ENCODE data around the gene PBXIP1.
"Not testable (repeated sequence)": the region's sequence is repeated elsewhere in the genome, so short reads cannot be mapped to it uniquely, and the experiment has no call there.

Gene PBXIP1

DNA sequence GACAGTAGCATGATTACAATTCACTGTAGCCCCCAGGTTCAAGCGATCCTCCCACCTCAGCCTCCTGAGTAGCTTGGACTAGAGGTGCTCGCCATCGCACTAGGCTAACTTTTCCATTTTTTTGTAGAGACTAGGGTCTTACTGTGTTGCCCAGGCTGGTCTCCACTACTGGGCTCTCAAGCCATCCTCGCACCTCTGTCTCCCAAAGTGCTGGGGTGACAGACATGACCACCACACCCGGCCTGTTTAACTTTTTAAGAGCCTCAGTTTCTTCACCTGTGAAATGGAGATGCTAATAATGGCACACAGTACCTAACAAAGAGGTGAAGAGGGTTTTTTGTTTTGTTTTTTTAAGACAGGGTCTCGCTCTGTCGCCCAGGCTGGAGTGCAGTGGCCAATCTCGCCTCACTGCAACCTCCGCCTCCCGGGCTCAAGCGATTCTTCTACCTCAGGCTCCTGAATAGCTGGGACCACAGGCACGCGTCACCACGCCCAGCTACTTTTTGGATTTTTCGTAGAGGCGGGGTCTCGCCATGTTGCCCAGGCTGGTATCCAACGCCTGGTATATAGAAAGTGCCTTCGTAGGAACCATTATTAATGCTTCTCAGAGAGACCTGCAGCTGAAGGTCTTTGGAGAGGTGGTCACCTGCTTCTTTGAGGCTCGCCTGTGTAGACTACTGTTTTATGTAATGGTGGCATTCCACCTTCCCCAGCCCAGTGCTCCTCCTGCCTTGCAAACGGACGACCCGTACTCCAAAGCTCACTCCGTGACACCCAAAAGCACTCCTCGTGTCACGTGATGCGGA is 19.9 kb downstream of the PBXIP1 start:
- DNase-seq: no peak

DNA sequence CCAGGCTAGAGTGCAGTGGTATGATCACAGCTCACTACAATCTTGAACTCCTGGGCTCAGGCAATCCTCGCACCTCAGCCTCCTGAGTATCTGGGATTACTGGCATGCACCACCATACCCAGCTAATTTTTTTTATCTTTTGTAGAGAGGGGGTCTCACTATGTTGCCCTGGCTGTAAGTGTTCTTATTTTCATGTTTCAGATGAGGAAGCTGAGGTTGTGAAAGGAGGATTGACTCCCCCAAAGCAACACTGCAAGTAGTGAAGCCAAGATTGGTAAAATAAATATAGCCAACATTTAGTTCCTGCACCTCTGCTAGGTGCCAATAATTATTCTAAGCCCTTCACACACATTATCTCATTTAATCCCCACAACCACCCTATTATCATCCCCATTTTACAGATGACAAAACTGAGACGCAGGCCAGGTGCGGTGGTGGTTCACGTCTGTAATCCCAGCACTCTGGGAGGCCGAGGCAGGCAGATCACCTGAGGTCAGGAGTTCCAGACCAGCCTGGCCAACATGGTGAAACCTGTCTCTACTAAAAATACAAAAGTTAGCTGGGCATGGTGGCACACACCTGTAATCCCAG is 21.4 kb downstream of the PBXIP1 start:
- DNase-seq: no peak

DNA sequence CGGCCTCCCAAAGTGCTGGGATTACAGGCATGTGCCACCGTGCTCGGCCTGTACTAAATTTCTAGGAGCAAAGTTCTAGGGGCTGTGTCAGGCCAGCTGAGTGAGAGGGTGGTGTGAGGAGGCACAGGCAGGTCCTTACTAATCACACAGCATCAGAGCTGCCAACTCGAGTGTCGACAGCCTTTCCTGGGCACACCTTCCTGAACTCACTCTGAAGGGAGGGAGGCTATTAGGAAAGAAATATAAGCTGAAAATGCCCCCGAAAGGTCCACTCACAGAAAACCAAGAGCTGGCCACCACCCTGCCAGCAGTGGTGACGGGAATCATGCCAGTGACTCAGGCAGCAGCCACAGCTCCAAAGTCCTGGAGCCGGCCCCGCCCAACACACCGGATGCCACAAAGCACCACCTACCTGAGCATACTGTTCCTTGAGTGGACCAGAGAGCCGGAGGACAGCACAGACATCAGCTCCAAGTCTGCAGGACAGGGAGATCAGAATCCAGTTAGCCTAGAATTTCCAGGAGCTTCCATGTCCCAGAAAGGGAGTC is 23.9 kb downstream of the PBXIP1 start:
- no peak for DNase-seq

DNA sequence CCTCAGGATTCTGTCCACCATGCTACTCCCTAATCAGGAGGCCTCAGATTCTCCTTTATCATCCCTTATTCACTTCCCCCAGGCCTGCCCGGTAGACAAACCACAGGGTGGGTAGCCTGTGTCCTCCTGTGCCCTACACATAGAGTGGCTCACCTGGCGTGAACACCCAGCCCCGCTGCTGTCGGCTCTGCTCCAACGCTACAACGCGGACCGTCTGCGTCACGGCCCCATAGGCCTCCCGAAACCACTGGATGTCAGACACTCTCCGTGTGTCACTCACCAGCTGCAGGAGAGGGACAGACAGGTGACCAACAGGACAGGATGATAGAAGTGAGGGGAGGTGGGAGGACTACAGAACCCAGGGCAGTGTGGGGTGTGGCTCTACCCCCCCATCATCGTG is 29.7 kb downstream of the PBXIP1 start:
- no peak for DNase-seq

DNA sequence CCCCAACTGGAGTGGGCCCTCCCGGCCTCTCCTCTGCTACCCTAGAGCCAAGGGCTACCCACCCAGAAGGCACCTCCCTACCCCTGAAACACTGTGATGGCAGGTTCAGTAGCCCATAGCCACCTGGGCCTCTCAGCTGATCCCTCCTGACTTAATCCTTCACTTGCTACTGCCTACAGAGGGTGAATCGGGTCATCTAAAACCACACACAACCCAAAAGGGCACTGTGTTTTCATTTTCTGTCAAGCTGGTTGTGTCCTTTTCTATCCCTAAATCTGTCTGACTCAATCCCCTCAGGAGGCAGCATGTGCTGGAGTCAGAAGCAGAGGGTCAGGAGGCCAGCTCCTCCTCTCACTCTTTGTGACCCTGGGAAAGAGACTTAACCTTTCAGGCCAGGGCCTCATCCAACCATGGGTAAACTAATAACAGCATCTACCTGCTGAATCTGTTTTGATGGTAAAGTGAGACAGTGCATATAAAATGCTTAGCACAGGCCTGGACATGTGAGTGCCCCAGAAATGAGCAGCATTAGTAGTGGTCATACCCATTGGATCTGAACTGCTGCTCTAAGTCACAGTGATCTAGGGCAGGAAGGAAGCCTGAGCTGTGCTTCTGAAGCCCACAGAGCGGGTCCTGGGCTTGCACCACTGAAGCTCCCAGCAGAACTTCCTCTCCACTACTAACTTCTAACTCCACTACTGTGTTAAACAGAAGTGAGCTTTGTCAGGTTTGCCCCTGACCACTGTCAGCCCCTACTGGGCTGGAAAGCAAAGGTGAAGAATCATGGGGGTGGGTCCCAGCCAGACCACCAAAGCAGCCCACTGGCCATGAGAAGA is 30.3 kb downstream of the PBXIP1 start:
- DNase-seq: peak; percentile 41

DNA sequence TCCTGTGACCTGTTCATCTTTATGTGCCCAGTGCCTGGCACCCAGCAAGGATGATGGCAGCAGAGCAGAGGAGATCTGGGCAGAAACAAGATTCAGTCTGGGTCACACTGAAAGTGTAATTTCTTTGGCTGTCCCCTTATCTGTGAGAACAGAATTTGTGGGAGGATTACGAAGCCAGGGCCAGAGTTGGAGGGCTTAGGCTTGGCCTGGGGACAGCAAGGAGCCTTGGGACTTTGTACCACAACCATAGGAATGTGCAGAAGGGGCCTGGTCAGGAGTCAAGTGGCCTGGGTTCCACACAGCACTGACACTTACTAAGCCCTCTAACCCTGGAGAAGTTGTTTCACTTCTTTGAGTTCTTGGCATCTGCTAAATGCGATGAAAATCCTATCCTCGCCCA is 32.2 kb downstream of the PBXIP1 start:
- DNase-seq: no peak

DNA sequence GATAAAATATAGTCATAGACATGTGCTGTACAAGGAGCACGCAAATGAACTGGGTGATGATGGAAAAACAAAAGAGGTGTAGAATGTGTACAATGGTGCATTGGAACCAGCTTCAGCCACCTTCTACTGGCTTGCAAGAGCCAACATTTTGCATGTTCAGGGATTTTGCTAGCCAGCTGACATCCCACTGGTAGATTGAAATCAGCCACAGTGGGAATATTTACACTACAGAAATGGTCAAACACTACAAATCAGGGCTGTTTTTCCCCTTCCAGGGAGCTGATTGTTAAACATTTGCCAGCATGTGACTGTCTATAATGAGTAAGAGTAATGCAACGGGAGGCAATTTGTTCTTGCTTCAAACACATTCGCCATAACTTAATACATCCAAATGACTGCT is 42.6 kb downstream of the PBXIP1 start:
- no peak for DNase-seq

DNA sequence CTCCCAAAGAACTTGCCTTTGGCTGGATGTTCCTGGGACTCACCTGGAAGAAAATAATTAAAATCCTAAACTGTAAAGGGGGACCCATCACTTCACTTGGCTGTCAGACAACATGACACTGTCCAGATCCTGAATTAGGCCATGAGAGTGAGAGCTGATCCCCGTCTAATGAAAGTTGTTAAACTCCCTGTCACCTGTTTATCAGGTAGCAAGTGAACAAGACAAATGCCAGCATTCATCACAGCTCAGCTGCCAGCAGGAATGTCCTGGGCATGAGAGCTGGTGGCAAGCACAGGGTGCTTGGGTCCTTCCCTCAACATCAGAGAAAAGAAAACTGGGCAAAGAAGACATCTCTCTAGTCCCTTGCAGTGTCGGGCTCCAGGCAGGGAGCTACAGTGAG is 43.1 kb downstream of the PBXIP1 start:
- DNase-seq: no peak

DNA sequence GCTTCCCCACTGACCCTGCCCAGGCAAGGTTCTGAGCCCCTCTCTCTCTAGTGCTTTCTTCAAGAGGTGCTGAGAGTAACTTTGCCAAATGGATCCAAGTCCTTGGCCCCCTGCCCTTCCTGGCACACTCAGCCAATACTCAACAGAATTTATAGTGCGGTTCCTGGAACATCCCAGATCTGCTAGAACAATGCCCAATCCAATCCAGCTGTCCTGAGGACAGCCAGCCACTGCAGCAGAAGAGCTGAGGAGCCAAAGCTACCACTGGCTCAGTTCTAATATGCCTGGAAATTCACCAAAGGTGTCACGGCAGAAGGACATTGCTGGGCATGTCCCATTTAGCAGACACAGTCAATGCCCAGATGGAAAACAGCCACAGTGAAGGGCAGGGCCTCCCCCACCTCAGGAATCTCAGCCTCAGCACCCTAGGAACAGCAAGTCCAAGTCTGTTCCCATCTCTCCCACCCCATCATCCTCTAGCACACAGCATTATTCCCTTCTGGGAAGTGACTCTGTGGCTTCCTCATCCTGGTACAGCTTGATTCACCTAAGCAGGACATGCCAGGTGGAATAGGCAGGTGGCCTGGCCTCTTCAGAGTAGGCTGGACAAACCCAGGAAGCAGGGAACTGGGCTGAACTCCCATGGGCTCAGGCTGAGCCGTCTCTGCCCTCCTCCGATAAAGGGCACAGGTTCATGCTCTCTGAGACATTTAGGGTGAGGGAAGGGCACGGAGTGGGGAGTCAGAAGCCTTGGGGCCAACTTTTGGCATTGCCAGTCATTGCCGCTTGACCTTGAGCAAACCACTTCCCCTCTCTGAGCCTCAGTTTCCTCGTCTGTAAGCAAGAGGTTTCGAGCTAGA is 44.0 kb downstream of the PBXIP1 start:
- DNase-seq: no peak

DNA sequence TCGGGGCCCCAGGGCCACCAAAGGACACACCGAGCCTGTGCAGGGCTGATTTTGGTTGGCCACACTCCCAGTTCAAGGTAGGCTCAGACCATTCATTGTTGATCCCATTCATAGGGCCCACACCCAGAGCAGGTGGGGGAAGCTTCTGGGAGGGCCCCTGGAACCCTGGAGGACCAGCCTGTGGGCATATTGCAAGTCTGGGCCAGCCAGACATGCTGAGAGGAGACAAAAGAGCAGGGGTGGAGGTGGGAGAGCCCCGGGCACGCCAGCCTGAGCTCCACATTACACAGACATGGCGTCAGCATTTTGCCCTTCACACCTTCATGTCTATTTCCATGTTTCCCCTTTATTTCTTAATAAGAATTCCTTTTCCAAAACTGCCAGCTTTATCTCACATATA is 45.0 kb downstream of the PBXIP1 start:
- DNase-seq: no peak

DNA sequence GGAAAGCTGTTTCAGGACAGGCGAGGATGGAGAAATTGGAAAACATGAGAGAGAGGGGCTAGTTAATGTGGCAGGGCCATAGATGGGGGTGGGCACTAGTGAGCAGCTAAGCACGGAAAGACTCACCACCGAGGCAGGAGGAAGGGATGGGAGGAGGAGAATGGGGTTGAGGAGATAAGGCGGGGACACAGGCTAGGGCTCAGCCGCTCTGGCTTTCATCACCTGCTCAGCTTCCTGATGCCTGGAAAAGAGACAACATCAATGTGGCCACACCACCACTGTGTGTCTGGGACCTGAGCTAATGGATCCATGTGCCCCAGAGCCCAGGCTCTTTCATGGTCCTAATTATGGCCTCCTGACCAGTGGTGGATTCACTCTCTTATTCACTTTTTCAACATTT is 47.0 kb downstream of the PBXIP1 start:
- no peak for DNase-seq

DNA sequence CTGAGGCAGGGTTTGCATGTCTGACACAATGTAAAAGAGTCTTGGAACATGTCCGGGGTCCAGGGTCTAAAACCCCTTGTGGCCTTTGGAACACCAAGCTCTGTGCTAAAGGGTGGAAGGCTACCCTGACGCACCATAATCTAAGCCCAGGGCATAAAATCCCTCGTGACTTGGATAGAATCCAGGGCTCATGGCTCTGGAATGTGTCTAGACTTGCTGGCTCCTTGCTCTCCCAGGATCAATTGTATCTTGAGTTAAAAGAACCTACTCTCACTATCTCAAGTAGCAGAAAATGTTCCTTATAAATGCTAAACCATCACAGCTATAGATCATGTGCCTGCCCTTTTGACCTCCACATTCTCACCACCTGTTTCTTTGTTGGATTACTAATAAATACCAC is 47.8 kb downstream of the PBXIP1 start:
- not testable (repeated sequence) for DNase-seq

DNA sequence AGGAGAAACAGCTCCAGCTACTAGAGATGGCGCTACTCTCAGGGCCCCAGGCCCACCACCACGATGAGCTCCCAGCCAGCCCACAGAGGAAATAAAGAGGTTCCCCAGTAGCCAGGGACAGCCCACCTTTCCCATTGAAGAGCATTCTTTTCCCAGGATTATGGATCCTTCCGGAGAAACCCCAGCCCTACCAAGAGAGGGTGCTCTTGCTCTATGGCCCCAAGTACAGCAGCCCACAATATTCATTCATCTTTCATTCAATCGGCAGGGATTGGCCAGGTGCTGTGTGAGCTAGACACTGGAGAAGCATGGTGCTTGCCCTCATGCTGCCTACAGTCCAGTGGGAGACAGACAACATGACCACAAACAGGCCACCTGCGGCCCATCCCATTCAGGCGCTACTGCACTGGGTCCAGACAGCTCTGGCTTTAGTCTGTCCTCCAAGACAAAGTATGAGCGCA is 49.2 kb downstream of the PBXIP1 start:
- DNase-seq: no peak

DNA sequence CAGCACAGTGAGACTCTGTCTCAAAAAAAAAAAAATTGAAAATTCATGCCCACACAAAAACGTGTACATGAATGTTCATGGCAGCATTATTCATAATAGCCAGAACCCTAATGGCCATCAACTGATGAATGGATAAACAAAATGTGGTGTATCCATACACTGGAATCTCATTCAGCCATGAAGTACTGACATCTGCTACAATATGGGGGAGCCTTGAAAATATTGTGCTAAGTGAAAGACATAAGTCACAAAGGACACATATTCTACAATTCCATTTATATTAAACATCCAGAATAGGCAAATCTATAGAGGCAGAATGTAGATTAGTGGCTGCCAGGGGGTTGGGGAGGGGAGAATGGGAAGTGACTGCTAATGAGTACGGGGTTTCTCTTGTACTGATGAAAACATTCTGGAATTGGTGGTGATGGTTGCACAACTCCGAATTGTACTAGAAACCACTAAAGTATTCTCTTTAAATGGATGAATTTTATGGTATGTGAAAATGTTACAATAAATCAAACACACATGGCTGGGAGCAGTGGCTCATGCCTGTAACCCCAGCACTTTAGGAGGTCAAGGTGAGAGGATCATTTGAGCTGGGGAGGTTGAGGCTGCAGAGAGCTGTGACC is 52.8 kb downstream of the PBXIP1 start:
- no peak for DNase-seq

DNA sequence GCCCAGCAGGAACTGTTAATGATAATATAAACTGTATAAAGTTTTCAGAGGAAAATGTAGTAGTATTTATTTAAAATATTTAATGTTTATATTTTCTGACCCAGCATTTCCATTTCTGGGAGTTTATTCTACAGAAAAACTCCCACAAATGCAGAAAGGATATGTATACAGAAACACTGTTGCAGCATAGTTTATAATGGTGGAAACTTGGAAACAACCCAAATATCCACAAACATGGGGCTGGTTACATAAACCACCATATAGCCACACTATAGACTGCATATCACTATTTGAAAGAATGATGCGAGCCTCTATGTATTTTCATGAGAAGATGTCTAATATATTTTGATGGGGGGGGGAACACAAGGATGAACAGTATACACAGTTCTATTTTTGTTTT is 54.3 kb downstream of the PBXIP1 start:
- no peak for DNase-seq

DNA sequence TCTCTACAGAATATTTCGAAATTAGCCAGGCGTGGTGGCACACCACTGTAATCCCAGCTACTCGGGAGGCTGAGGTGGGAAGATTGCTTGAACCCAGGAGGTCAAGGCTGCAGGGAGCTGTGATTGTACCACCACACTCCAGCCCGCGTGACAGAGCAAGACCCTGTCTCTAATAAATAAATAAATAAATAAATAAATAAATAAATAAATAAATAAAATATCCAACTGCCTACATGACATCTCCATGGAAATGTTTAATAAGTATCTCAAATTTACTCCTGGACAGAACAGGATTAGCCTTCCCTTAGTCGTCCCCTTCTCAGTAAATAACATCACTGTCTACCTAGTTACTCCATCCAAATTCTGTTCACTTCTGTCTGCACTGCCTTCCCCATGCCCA is 56.9 kb downstream of the PBXIP1 start:
- DNase-seq: no peak

DNA sequence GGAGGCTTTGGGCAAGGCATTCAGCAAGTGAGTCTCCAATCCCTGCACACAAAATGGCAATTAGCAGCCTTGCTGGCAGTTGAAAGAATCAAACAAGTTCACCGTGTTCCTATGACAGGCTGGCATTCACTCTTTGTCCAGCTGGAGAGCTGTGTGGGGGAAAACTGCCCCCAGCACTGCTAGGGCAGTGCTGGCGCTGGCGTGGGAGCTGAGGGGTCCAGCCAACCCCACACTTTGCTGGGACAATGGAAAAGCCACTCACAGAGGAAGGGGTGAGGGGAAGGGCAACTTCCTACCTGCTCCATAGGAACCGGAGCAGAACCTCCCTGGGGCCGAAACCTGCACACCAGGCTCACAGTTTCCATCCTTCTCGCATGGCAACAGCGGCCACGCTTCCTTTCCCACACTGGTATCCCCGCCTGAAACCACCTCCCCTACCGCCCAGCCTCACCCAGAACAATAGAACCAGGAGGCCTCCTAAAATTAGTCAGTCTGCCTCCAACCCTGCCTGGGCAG is 59.1 kb downstream of the PBXIP1 start:
- DNase-seq: no peak

DNA sequence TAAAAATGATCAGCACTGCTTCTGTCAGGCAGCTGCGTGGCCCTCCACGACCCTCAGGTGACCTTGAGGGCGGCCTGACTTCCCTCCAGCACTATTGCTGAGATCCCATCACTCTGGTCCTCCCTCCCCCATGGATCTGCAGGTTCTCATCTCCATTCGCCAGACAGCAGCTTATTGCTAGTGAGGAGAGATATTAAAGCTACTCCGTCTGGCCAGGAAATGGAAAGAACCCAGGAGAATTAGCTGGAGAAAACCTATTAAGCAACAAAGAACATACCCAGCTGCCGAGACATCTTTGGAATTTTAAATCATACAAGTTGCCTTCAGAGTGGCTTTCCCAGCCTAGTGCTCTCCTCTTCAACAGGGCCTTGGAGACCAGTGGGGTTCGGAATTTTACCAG is 60.1 kb downstream of the PBXIP1 start:
- DNase-seq: no peak

All from hematopoietic multipotent progenitor cell treated with erythropoietin and hydrocortisone succinate and interleukin-3 and kit ligand, for 6 days (in vitro differentiated cells).